SK-N-SH (cell line): Measurements from ENCODE around the gene XPR1.

Source experiments
- EZH2phosphoT487 ChIP-seq: fragments of 200-600 bp; sonication (generic); IDR thresholded peaks from 2 replicates; pipeline ENCODE4 v1.6.1; 2017; ENCODE audit warnings: low read depth, mixed run types, mild to moderate bottlenecking, antibody characterized with exemption, moderate library complexity, borderline replicate concordance
- NFIC ChIP-seq: IDR thresholded peaks from 2 replicates; pipeline ENCODE4 v1.4.0; 2012; ENCODE audit warnings: borderline replicate concordance
- TF ChIP-seq, protein P1 (sequence below): IDR thresholded peaks from 2 replicates; pipeline ENCODE4 v1.6.1; 2012; ENCODE audit warnings: mild to moderate bottlenecking, low read depth, low read length, moderate library complexity
- TF ChIP-seq, protein P2 (sequence below): fragments of 200-600 bp; sonication (generic); IDR thresholded peaks from 2 replicates; pipeline ENCODE4 v1.6.1; 2017; ENCODE audit warnings: antibody characterized with exemption, mild to moderate bottlenecking, moderate library complexity

DNA sequence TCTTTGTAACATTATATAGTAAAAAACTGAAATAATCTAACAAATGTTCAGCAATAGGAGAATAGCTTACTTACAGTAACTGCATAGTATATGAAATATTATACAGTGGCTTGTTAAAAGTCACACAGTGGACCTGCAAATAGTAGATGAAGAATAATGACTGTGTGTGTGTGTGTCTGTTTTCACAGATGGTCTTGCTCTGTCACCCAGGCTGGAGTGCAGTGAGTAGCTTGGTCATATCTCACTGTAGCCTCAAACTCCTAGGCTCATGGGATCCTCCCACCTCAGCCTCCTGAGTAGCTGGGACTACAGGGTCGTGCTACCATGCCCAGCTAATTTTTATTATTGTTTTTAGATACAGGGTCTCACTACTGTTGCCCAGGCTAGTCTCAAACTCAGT lies 213.5 kb downstream of the XPR1 start:
- TF ChIP-seq, protein P1, sequence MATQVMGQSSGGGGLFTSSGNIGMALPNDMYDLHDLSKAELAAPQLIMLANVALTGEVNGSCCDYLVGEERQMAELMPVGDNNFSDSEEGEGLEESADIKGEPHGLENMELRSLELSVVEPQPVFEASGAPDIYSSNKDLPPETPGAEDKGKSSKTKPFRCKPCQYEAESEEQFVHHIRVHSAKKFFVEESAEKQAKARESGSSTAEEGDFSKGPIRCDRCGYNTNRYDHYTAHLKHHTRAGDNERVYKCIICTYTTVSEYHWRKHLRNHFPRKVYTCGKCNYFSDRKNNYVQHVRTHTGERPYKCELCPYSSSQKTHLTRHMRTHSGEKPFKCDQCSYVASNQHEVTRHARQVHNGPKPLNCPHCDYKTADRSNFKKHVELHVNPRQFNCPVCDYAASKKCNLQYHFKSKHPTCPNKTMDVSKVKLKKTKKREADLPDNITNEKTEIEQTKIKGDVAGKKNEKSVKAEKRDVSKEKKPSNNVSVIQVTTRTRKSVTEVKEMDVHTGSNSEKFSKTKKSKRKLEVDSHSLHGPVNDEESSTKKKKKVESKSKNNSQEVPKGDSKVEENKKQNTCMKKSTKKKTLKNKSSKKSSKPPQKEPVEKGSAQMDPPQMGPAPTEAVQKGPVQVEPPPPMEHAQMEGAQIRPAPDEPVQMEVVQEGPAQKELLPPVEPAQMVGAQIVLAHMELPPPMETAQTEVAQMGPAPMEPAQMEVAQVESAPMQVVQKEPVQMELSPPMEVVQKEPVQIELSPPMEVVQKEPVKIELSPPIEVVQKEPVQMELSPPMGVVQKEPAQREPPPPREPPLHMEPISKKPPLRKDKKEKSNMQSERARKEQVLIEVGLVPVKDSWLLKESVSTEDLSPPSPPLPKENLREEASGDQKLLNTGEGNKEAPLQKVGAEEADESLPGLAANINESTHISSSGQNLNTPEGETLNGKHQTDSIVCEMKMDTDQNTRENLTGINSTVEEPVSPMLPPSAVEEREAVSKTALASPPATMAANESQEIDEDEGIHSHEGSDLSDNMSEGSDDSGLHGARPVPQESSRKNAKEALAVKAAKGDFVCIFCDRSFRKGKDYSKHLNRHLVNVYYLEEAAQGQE, result no peak
- TF ChIP-seq NFIC (no peak), EZH2phosphoT487 (no peak)
- TF ChIP-seq, protein P2, sequence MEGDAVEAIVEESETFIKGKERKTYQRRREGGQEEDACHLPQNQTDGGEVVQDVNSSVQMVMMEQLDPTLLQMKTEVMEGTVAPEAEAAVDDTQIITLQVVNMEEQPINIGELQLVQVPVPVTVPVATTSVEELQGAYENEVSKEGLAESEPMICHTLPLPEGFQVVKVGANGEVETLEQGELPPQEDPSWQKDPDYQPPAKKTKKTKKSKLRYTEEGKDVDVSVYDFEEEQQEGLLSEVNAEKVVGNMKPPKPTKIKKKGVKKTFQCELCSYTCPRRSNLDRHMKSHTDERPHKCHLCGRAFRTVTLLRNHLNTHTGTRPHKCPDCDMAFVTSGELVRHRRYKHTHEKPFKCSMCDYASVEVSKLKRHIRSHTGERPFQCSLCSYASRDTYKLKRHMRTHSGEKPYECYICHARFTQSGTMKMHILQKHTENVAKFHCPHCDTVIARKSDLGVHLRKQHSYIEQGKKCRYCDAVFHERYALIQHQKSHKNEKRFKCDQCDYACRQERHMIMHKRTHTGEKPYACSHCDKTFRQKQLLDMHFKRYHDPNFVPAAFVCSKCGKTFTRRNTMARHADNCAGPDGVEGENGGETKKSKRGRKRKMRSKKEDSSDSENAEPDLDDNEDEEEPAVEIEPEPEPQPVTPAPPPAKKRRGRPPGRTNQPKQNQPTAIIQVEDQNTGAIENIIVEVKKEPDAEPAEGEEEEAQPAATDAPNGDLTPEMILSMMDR, result no peak
